SIG-M5 treated with dmso at 0.1 percent for 504 hours (cell line): ENCODE results near the gene TMEM250.

ENCODE experiments used
- DNase-seq: peaks from one replicate; lab custom pipeline; 2025; ENCODE audit not compliant: unreplicated experiment; lab: John Stamatoyannopoulos, UW

TMEM250 gene

GRCh38 chr9:136096505-136097001, 22.1 kb downstream of the TMEM250 start:
- no peak for DNase-seq

GRCh38 chr9:136095070-136096058, 23.3 kb downstream of the TMEM250 start, which contains the start of gene NACC2:
Gene NACC2, minus strand, starts transcription at chr9:136095289. Its CDS starts 44,768 bp downstream, at chr9:136050521.
- DNase-seq, result peak; percentile 58

DNA sequence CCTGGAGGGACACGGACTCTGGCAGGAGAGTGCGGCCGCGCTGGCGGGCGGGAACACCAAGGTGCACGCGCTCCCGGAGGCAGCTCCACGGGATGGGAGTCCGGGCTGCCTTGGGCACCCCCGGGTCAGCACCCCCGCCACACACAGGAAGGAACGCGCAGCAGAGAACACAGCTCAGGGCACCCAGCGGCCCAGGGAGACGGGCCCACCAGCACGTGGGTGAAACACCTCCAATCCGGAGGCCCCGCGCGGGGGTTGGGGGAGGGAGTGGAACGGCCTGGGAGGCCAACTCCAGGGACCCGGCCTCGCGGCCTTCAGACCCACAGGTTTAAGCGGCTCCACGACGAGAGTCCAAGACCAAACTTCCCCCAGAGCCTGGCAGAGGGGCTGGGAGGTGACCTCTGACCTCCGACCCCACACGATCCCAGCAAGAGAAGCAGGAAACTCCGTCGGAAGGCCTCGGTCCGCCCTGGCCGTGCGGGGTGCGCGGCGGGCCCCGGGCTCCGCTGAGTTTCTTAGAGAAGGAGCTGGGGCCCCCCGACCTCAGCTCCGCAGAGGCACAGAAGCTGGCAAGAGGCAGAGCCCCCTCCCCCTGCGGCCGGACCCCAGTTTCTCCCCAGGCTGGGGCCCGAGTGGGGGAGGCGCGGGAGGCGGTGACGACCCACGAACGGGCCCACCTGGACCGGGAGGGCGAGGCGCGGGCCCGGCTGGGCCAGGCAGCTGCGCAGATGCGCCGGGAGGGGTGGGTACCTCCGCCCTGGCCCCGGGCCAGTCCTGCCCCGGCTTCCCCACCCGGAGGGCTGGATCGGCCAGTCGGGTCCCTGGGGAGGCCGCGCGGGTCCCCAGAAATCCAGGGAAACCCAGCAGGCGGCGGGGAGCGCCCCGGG, 24.4 kb downstream of the TMEM250 start:
- peak; percentile 60 for DNase-seq

DNA sequence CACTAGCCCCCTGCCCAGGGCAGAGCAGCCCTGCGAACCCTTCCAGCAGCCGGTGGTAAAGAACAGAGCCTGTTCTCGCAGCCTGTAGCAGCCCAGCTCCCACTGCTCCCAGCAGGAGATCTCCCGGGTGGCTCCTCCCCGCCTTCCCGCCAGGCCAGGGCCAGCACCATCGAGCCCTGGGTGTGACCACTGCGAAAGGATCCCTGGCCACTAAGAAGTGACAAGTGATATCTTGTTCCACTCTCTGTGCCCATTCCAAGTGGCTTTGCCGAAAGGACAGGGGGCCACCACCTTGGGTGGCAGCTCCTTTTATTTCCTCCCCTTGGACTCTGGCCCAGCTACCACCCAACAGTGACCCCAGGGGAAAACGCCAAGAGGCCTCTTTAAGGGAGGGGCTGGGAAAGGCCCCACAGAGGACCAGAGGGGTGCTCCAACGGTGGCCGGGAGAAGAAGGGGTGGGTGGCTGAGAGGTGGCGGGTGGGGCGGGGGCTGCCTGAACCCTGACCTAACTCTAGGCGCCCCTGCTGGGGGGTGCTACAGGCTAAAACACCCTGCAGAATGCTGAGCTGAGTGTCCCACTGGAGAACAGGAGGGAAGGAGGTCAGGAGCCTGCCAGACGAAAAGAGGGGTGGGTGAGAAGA, 25.2 kb downstream of the TMEM250 start:
- no peak for DNase-seq

DNA sequence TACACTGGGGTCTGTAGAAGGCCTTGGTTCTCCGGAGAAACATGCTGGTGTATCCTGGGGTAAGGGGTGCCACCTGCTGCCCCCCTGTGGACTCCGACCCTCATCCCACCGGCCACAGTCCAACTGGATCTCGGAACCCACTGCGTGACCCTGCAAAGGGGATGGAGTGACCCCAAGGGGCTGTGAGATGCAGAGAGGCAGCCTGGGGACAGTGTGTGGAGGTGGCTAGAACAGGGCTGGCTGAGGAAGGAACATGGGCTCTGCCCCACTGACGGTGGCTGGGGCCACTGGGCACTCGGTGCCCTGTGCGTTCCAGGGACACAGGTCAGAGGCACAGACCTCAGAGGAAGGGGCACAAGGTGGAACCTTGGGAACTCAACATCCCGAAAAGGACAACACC, 25.9 kb downstream of the TMEM250 start:
- no peak for DNase-seq

- no peak for DNase-seq
Measured at GRCh38 chr9:136092353-136092650, 26.4 kb downstream of the TMEM250 start.

DNA sequence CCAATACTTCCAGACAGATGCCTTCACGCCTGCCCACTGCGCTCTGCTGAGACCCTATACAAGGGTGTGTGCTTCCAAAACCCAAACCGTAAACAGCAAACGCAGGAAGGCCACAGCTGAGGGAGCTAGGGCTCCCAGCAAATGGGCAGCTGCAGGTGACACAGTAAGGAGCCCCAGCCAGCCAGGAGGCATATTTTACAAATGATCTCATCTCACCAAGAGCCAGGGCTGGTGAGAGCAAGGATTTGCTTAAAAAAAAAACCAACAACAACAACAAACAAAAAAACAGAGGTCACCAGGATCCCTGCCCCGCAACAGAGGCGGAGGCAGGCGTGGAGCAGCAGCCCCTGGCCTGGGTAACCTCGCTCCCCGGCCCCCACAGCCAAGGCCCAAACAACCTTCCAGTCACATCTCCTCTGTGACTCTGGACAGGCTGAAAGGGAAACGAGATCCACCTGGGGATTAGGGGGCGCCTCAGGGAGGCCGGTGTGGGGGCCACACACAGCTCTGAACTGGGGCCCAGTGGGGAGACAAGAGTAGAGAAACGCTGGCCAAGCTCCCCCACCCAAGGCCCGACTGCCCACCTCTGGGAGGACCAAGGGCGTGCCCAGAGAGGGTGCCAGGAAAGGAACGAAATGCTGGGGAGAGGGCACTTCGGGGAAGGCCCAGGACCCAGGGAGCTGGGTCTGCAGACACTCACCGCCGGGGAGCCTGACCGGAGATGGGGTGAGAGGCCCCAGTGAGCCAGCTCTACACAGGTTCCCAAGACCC, 26.9 kb downstream of the TMEM250 start:
- DNase-seq, result no peak

DNA sequence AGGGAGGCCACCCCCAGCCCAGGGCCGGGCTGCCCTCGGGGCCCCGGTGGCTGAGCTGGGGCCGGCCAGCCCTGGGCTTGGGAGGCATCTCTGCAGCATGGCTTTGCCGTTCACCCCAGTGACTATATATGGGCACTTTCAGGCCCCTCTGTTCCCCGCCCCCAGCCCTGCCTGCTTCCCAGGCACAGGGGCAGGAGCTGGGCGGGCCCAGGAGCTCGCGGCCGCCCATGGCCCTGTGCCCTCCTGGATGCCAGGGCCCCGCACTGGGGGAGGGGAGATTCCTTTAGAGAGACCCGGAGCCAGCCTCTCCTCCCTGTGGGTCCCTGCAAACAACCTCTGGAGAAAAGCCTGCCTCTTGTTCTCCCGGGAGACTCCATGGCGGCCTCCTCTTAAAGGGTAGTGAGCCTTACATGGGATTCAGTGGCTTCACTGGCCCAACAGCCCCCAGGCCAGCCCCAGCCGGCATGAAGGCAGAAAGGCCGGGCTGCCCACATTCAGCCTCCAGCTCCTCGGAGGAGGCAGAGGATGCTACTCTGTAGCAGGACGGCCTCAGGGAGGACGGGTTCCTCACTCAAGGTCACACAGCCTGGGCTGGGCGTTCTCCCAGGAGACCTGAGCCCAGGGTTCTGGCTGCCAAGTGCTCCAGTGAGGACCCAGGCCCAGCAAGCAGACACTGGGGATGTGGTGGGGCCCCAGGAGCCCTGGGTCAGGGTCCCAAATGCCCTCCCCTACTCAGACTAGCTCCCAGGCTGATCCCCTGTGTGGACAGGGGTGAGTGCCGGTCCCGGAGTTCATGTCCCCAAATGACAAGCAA, 27.7 kb downstream of the TMEM250 start:
- DNase-seq, result peak; percentile 18

DNA sequence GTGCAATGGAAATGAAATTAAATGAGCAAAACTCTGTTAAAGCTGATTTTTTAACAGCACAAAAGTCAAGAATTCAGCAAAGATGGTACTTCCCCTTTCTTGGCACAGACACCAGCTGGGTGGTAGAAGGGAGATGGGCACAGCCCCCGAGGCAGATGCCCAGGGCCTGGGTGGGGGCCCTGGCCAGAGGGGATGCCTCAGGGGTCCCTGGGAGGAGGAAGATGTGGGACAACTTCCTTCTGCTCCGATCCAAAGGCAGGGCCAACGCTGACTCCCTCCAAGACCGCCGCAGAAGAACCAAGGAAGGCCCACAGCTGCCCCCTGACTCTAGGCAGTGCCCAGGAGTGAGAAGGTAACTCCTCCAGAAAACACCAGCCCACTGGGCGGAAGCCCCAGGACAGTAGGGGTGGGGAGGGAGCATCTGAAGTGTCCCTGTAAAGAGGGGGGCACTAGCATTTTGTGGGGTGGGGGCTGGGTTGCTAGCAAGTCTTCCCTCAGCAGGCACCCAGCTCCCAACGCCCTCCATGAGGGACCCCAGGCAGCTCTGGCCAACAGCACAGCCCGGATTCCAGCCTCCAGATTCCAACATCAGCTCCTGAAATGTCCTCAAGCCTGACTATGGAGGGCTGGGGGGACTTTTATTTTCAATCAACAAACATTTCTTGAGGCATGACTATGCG, 28.5 kb downstream of the TMEM250 start:
- peak; percentile 41 for DNase-seq

DNA sequence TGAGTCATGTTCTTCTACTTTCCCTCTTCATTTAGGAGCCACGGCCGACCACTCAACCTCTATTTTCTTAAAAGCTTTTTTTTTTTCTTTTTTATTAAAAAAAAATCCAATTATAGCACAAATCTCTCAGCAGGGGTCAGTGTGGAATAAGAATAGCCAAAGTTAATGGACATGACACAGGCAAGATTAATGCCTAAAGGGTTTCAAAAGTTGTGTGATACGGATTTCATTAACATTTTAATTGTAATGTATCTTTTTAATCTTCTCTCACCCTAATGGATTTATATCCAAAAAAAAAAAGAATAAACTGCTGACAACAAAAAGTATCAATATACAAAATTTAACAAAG, 29.0 kb downstream of the TMEM250 start:
- peak; percentile 31 for DNase-seq

DNA sequence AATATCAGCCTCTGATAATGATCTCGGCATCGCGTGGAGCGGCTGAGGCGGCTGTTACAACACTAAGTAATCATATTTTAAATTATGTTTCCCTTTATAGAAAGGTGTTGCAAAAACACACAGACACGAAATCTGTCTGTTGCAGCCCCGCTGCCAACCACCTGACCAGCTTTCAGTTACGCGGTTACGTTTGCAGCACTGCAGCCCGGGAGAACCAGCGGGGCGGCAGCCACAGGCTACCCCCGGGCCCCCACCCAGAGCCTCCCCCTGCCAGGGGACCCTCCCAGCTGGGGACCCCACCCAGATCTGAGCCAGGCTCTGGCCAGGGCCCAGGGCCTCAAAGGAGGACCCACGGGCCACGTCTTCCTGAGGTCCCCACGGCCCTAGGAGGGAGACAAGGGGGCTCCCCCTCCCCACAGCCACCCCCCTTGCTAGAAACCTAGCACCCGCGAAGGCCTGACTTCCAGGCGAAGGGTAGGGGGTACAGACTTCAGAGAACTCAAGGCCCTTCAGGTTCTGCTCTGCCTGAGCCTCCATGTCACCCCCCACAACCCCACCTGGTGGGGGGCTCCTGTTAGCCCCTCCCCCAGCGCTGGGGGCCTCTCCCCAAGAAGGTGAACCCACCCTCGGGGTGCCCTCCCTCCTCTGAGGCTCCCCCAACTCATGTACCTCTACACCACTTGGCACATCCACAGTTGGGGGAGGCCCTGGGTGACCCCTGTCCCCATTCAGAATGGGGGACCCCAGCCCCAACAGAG, 29.6 kb downstream of the TMEM250 start:
- peak; percentile 82 for DNase-seq

GRCh38 chr9:136088481-136088938, 30.2 kb downstream of the TMEM250 start:
- DNase-seq, result no peak

DNA sequence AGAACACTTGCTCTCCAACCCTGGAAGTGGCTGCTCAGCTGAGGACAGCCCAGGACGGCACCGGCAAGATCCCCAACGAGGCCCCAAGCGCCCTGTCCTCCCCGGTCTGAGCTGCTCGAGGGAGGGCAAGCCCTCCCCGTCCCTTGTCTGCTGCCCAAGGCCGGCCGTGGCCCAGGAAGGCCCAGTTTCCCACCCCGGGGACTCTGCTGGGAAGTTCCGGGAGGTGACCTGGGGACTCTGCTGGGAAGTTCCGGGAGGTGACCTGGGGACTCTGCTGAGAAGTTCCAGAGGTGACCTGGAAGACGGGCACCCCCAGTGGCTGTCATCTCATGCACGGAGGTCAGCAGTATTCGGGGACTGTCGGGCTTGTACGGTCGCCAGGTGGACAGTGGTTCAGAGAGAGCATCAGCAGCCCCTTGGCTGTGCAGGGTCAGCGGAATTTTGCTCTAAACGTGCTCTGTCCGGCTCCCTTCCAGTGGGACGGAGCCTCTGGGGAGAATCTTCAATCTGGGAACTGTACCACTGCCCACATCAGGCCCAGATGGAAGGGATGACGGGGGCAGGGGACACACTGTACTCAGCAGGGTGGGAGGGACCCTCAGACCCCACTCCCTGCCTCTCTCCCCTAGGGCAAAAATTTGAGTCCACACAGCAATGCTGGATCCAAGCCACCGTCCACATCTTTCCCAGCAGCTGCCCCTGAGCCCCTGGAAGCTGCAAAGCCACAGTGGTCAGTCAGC, 30.8 kb downstream of the TMEM250 start:
- no peak for DNase-seq

GRCh38 chr9:136086951-136087740, 31.5 kb downstream of the TMEM250 start:
- DNase-seq, result no peak

DNA sequence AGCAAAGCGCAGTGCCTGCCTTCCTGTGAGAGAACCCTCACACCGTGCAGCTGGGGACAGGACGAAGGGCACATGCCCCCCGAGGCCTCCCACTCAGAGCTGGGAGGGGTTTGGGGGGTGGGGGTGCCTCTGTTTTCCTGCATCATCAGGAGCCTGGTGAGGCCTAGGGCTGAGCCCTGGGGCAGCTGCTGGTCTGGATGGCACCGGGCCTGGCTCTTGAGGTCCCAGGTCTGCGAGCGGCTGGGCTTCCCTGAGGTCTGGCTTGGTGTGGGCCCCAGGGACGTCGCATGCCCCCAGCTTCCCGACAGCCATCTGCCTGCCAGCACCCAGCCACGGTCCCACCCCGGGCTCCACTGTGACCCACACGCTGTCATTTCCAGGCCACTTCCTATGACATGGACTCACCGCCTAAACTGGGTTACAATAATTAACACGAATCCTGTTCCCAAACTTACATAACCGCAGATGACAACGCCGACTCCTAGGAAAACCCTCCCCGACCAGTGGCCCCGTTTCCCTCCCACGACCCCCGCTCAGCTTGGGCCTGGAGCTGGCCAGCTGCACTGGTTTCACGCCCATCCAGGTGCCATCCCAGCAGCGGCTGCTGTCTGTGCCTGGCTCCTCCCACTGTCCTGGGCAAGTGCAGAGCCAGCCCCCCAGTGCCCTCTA, 32.3 kb downstream of the TMEM250 start:
- no peak for DNase-seq

- DNase-seq, result no peak
Measured at GRCh38 chr9:136085815-136086212, 32.9 kb downstream of the TMEM250 start.
